GM21360 (cell line): Measurements from ENCODE around the gene ATG10.
"Not testable (repeated sequence)": the region's sequence is repeated elsewhere in the genome, so short reads cannot be mapped to it uniquely, and the experiment has no call there.

ENCODE experiments used
- ATAC-seq: cut with Tn5 transposase; IDR thresholded peaks from one replicate; pipeline ENCODE4 v1.9.1; 2021; ENCODE audit warnings: mild to moderate bottlenecking, moderate library complexity; ENCODE audit not compliant: unreplicated experiment

ATG10 gene

GRCh38 chr5:82111191-82111590, 139.4 kb downstream of the ATG10 start:
- ATAC-seq = peak; percentile 55

GRCh38 chr5:82115858-82116257, 144.0 kb downstream of the ATG10 start:
- no peak for ATAC-seq

DNA sequence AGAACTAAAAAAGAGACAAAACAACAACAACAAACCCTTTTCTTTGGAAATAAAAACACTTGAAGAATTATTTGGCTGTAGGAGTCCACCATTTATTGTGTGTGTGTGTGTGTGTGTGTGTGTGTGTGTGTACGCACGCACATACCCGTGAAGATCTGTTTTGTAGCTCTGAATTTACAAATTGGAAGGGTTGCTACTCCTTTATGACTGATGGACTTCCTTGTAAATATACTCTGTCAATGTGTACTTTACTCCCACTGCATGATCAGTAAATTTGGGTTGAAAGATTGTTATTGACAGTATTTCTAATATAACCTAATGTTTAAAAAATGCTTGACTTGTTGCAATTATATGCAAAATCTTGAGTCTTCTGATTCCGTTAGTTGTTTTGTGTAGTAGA, 148.1 kb downstream of the ATG10 start:
- ATAC-seq = no peak

DNA sequence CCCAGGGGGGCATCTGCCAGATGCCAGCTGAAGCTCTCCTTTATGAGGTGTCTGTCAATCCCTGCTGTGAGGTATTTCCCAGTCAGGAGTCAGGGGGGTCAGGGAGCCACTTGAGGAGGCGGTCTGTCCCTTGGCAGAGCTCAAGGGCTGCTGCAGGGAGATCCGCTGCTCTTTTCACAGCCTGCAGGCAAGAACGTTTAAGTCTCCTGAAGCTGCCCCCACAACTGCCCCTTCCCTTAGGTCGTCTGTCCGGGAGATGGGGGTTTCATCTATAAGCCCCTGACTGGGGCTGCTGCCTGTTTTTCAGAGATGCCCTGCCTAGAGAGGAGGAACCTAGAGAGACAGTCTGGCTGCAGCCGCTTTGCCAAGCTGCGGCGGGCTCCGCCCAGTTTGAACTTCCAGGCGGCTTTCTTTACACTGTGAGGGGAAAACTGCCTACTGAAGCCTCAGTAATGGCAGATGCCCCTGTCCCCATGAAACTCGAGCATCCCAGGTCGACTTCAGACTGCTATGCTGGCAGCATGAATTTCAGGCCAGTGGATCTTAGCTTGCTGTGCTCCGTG, 158.0 kb downstream of the ATG10 start:
- no peak for ATAC-seq

DNA sequence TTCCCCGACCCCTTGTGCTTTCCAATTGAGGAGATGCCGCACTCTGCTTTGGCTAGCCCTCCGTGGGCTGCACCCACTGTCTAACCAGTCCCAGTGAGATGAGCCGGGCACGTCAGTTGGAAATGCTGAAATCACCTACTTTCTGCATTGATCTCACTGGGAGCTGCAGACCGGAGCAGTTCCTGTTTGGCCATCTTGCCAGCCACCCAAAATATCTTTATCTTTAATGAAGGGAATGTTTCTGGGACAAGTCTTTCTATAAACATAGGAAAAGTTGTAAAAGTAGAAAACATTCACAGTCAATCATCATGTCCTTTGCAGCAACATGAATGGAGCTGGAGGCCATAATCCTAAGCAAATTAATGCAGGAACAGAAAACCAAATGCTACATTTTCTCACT, 158.8 kb downstream of the ATG10 start:
- ATAC-seq = no peak

GRCh38 chr5:82137205-82137604, 165.4 kb downstream of the ATG10 start:
- ATAC-seq = no peak

- not testable (repeated sequence) for ATAC-seq
Observed at GRCh38 chr5:82139837-82140236, 168.0 kb downstream of the ATG10 start.

- ATAC-seq = no peak
Observed at GRCh38 chr5:82142217-82142841, 170.5 kb downstream of the ATG10 start.

- no peak for ATAC-seq
Observed at GRCh38 chr5:82142928-82143577, 171.2 kb downstream of the ATG10 start.

- ATAC-seq = no peak
Observed at GRCh38 chr5:82147860-82148573, 176.2 kb downstream of the ATG10 start.

DNA sequence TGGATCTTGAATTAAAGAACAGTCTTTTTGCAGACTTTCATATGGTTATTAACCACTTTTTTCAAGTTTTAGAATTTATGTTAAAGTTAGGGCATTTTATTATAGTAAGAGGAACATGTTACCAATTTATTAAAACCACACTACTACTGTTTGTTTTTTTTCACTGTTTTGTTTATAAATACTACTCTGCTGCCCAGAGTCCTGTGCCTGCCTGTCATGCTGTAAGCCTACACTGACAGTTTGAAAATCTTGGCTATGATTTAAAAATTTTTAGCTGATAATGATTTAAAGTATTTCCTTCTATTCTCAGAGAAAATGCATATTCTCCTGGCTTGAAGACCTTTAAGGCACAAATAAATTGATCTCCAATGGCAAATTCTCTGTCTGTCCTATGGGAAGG, 177.6 kb downstream of the ATG10 start:
- ATAC-seq = no peak

- ATAC-seq = no peak
Observed at GRCh38 chr5:82150559-82150958, 178.7 kb downstream of the ATG10 start.

GRCh38 chr5:82151204-82151603, 179.4 kb downstream of the ATG10 start:
- no peak for ATAC-seq

DNA sequence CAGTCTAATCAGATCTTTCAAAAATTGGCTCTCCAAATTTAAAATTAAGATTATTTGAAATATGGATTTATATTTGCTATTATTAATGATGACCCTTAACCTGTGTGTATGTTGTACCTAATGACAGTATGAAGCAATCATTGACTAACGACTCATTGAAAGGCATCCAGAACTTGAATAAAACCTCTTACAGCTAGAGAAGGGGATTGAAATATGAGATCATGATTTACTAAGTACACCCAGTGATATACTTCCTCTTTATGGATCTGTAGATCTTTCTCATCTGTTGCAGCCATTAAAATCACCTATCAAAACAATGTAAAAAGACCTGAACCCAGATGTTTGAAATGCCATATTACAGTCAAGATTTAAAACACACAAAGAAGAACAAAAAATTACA, 179.8 kb downstream of the ATG10 start:
- no peak for ATAC-seq

DNA sequence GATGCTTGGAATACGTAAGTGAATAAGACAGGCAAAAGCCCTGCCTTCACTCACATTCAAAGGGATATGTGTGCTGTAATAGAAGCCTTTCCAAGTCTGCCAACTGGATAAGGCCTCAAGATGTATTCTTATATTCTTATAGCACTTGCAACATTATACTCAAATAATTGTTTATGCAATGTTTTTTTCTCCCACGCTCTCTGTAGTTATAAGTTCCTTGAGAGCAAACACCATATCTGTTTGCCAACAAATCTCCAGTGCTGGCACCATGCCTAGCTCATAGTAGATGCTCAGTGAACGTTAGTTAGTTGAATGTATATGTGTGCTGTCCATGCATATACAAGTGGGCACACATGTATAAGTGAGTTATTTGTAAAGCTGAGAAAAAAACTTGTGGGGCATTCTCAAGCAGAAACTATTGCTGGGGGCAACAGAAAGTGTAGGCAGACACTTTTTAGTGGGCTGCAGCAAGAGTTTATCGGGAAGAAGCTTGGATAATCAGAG, 181.2 kb downstream of the ATG10 start:
- no peak for ATAC-seq

DNA sequence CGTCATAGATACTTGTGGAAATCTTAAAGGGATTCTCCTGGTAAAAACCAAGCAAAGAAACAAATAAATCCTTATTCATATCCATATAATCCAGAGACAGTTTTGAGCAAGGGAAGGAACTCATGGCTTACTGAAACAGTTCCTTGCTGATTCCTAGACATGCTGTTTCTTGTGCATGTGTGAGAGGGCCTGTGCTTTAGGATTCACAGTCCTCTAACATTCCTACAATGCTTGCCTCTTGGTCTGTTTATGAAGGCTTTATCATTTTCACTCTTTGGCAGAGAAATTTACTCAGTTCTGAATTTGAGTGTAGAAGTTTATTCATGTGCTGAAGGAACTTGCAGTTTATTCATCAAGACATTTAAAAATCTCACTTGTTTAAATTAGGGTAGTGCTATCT, 183.0 kb downstream of the ATG10 start:
- ATAC-seq = no peak

GRCh38 chr5:82155305-82155704, 183.5 kb downstream of the ATG10 start:
- ATAC-seq = no peak

- no peak for ATAC-seq
Observed at GRCh38 chr5:82156874-82157273, 185.1 kb downstream of the ATG10 start.

GRCh38 chr5:82158755-82159413, 187.1 kb downstream of the ATG10 start:
- ATAC-seq = no peak

DNA sequence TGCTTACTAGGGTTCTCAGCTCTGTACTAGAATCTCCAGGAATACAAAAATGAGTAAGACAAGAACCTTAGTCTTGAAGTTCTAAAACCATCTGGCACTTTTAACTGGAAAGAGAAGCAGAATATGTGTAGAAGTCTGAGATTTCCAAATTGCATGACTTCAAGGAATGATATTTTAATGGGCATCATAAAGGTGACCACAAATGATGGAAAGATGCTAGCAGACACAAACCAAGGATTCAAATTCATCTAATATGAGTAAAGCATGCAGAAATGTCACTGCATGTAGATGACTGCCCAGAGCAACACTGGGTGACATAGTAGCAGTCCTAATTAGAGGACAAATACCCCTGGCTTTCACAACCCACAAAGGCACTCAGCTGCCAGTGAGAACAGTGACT, 189.1 kb downstream of the ATG10 start:
- no peak for ATAC-seq

DNA sequence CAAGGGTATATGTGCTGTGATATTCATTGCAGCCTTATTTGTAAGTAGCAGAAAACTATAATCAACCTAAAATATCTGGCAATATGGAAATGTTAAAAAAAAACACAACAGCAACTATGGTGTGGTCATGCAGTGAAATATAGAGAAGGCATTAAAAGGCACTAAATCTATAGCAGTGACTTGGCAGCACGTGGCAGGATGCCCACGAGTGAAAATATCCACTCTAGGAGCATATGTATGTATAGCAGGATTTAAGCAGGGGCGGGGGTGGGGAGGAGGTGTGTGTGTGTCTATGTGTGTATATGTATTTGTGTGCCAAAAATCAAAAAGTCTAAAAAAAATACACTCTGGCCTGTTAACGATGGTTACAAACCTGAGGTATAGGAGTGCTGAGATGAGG, 190.8 kb downstream of the ATG10 start:
- no peak for ATAC-seq
